IMR-90 (cell line): ENCODE measurements around the gene MICAL3. TPM values are rescaled to one million over a fixed set of nuclear protein-coding genes. Genes with fewer than 3 reads are reported as not detected.

Experiments used
- ATAC-seq: fragments of 200-7000 bp; cut with Tn5 transposase; 2 replicates; pipeline ENCODE4 v1.9.1; 2020; ENCODE audit warnings: low read depth, mild to moderate bottlenecking, moderate library complexity
- BruUV-seq: library from RNA; stranded (reverse); fragments of 400-500 nt; replicated peaks from 2 replicates; lab custom pipeline; 2021; lab: Mats Ljungman, UMichigan
- CTCF ChIA-PET: fragments of 300-600 bp; formaldehyde crosslinking; extraction: SDS; loops from one replicate; lab custom pipeline; 2021; ENCODE audit warnings: antibody characterized with exemption; lab: Yijun Ruan, JAX
- POLR2A ChIA-PET: fragments of 300-600 bp; sonication (Branson Sonifier 250); formaldehyde crosslinking; loops from one replicate; lab custom pipeline; 2022; ENCODE audit warnings: antibody characterized with exemption; ENCODE audit not compliant: unreplicated experiment; lab: Charles Lee
- DNase-seq: peaks from one replicate; pipeline ENCODE4 v3.0.0; 2013
- H2AFZ ChIP-seq: replicated peaks from 2 replicates; pipeline ENCODE3; 2013; ENCODE audit warnings: low read length, mild to moderate bottlenecking; ENCODE audit not compliant: poor library complexity
- H2AK5ac ChIP-seq: 2 replicates; pipeline ENCODE4 v1.6.1; 2013; ENCODE audit warnings: low read depth, low read length, inconsistent platforms
- H2AK9ac ChIP-seq: replicated peaks from 2 replicates; pipeline ENCODE3; 2013; ENCODE audit warnings: mild to moderate bottlenecking, low read depth, low read length, moderate library complexity; ENCODE audit not compliant: poor library complexity
- H2BK120ac ChIP-seq: 2 replicates; pipeline ENCODE4 v1.6.1; 2013; ENCODE audit warnings: low read depth, low read length, inconsistent platforms
- H2BK15ac ChIP-seq: 3 replicates; pipeline ENCODE4 v1.6.1; 2013; ENCODE audit warnings: low read depth, low read length, inconsistent platforms
- H2BK20ac ChIP-seq: 2 replicates; pipeline ENCODE4 v1.6.1; 2013; ENCODE audit warnings: low read depth, mild to moderate bottlenecking, inconsistent platforms, low read length, moderate library complexity
- H2BK5ac ChIP-seq: 2 replicates; pipeline ENCODE4 v1.6.1; 2013; ENCODE audit warnings: mild to moderate bottlenecking, low read depth, low read length, inconsistent platforms; ENCODE audit not compliant: poor library complexity, severe bottlenecking
- H3K14ac ChIP-seq: replicated peaks from 2 replicates; pipeline ENCODE4 v1.6.1; 2013; ENCODE audit warnings: low read depth, low read length, inconsistent platforms
- H3K18ac ChIP-seq: 2 replicates; pipeline ENCODE4 v1.6.1; 2013; ENCODE audit warnings: low read depth, low read length, control low read depth
- H3K23ac ChIP-seq: 2 replicates; pipeline ENCODE4 v1.6.1; 2013; ENCODE audit warnings: low read depth, low read length, inconsistent platforms
- H3K27ac ChIP-seq: 2 replicates; pipeline ENCODE4 v1.5.1; 2013; ENCODE audit warnings: mild to moderate bottlenecking, control low read depth, low read length; ENCODE audit not compliant: insufficient read depth
- H3K27me3 ChIP-seq: 2 replicates; pipeline ENCODE4 v1.6.1; 2013; ENCODE audit warnings: low read length; ENCODE audit not compliant: control insufficient read depth, insufficient read depth
- H3K36me3 ChIP-seq: 2 replicates; pipeline ENCODE4 v1.6.1; 2013; ENCODE audit warnings: low read length, mixed read lengths; ENCODE audit not compliant: control insufficient read depth, insufficient read depth
- H3K4ac ChIP-seq: 2 replicates; pipeline ENCODE4 v1.6.1; 2013; ENCODE audit warnings: low read depth, low read length, inconsistent platforms
- H3K4me1 ChIP-seq: 2 replicates; pipeline ENCODE4 v1.6.1; 2013; ENCODE audit warnings: low read length, mixed read lengths; ENCODE audit not compliant: control insufficient read depth, insufficient read depth
- H3K4me2 ChIP-seq: 2 replicates; pipeline ENCODE4 v1.6.1; 2013; ENCODE audit warnings: low read depth, mild to moderate bottlenecking, control low read depth, low read length, moderate library complexity
- H3K4me3 ChIP-seq: 2 replicates; pipeline ENCODE4 v1.5.1; 2013; ENCODE audit warnings: low read depth, mild to moderate bottlenecking, control low read depth, low read length, moderate library complexity; ENCODE audit not compliant: insufficient read depth
- H3K56ac ChIP-seq: 2 replicates; pipeline ENCODE4 v1.6.1; 2013; ENCODE audit warnings: low read length, inconsistent platforms; ENCODE audit not compliant: insufficient read depth; ENCODE audit errors: extremely low read depth
- H3K79me1 ChIP-seq, 2 experiments: 2 replicates each; pipeline ENCODE4 v1.6.1; 2013; ENCODE audit warnings: low read length in 2 of 2, inconsistent platforms in 1 of 2, low read depth in 1 of 2
- H3K9ac ChIP-seq: 2 replicates; pipeline ENCODE4 v1.6.1; 2013; ENCODE audit warnings: low read depth, low read length, control low read depth
- H3K9me1 ChIP-seq: 2 replicates; pipeline ENCODE4 v1.6.1; 2013; ENCODE audit warnings: low read length, inconsistent platforms; ENCODE audit not compliant: insufficient read depth
- H3K9me3 ChIP-seq: 2 replicates; pipeline ENCODE4 v1.6.1; 2013; ENCODE audit warnings: low read length; ENCODE audit not compliant: control insufficient read depth, insufficient read depth
- H4K20me1 ChIP-seq: 2 replicates; pipeline ENCODE4 v1.6.1; 2013; ENCODE audit warnings: low read length, inconsistent platforms; ENCODE audit not compliant: insufficient read depth
- H4K5ac ChIP-seq: 2 replicates; pipeline ENCODE4 v1.6.1; 2013; ENCODE audit warnings: mild to moderate bottlenecking, low read depth, low read length, control low read depth
- H4K8ac ChIP-seq, 2 experiments: 2 replicates each; pipeline ENCODE4 v1.6.1; 2013; ENCODE audit warnings: low read depth in 2 of 2, low read length in 2 of 2, control low read depth in 1 of 2, inconsistent platforms in 1 of 2
- H4K91ac ChIP-seq: 2 replicates; pipeline ENCODE4 v1.6.1; 2013; ENCODE audit warnings: low read depth, low read length, inconsistent platforms; ENCODE audit not compliant: insufficient read depth
- MAFK ChIP-seq: IDR thresholded peaks from 2 replicates; pipeline ENCODE4 v1.6.1; 2012; ENCODE audit warnings: low read depth, low read length, improper control_type of control experiment
- MXI1 ChIP-seq: IDR thresholded peaks from 2 replicates; pipeline ENCODE4 v1.6.1; 2012; ENCODE audit warnings: low read depth, mild to moderate bottlenecking, low read length, moderate library complexity, borderline replicate concordance
- WGBS, 2 experiments: methylation state at CpG; one replicate each; pipeline versions ENCODE4 v1.1.5 to v1.1.7; 2013; ENCODE audit warnings: missing lambda C conversion rate in 2 of 2; ENCODE audit not compliant: insufficient read length in 1 of 2; ENCODE audit errors: extremely low coverage in 2 of 2; 5-methylcytosine and 5-hydroxymethylcytosine counted together
- dilution Hi-C: fragments of 300-500 bp; cut with HindIII; formaldehyde crosslinking; loops from one replicate; pipeline ENCODE4 v1.14.3; 2018; ENCODE audit warnings: low sequenced_read_pairs; ENCODE audit not compliant: unreplicated experiment
- in situ Hi-C: fragments of 300-500 bp; cut with MboI; formaldehyde crosslinking; loops from 3 replicates; pipeline ENCODE4 v1.14.3; 2019; ENCODE audit warnings: low sequenced_read_pairs, inconsistent platforms, mixed read lengths
- intact Hi-C: fragments of 100-400 bp; cut with micrococcal nuclease; formaldehyde crosslinking; loops from 2 replicates; pipeline ENCODE4 v1.10.0; 2022
- polyA plus RNA-seq, 3 experiments: library from polyadenylated mRNA; depleted of rRNA; stranded (reverse); fragments of >200 nt; gene quantifications; 2 replicates each; pipeline ENCODE4 v1.2.3, GENCODE V29; 2012; ENCODE audit warnings: low replicate concordance in 1 of 3
- total RNA-seq: library from RNA; depleted of rRNA; stranded (reverse); fragments of >200 nt; gene quantifications from 2 replicates; pipeline ENCODE4 v1.2.3, GENCODE V29; 2012
- TF ChIP-seq, protein P1 (sequence below): fragments of 150-350 bp; IDR thresholded peaks from 2 replicates; pipeline ENCODE4 v1.6.1; 2017; ENCODE audit warnings: mild to moderate bottlenecking, antibody characterized with exemption, low read length, low read depth
- TF ChIP-seq, protein P2 (sequence below): conservative IDR thresholded peaks from 2 replicates; pipeline ENCODE4 v1.5.1; 2012; ENCODE audit warnings: mild to moderate bottlenecking, low read depth, low read length, improper control_type of control experiment

MICAL3 gene
- total and polyA plus RNA-seq, 2 of the 4 experiments (the other 2 are of a cell fraction): 17.6 to 26.8 TPM

DNA sequence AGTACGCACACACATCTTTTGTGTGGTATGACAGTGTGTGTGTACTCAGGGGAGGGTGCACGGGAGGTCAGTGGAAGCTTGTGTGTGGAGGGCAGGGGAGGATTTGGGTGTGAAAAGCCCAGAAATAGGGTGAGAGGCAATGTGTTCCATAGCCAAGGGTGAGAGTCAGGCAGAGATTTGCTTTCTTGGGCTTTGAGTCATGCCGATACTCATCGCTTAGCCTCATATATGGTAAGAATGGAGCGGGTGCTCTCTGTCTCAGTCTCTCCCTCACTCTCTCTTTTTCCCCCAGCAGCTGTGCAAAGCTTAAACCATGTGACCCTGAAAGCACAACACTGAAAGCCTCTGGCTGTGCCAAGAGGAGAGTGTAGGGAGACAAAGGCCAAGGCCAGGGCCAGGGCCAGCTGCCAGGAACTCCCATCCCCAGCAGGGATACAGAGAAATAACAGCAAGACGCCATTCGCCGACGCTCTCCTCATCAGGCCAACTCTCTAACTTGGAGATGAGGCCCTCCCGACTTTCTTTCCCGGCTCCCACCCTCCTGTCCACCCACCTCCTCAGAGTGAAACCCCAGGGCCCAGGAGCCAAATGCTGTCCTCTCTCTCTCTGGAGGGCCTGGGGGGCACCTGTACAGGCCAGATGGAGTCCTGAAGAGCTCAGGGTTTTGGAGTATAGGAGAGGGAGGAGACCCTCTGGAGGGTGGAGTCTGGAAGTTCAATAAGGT, 20.3 kb upstream of the MICAL3 start:
- Histone ChIP-seq H2BK20ac (peak overlapping the region; percentile 63; the same call in 1 of the 2 replicates), H2AFZ (peak overlapping the region; percentile 69), H4K5ac (0 out of 2 replicates have a peak overlapping the region, but pooled peaks have one; percentile 3), H3K14ac (peak overlapping the region; percentile 81), H4K20me1 (no peaks in the 10 kb centered on the region), H3K4ac (peak overlapping the region; percentile 82; the same call in 1 of the 2 replicates), H3K23ac (peak overlapping the region; percentile 76; the same call in 1 of the 2 replicates), H2BK120ac (peak overlapping the region; percentile 87), H3K79me1 (no peaks in the 10 kb centered on the region), H3K56ac (no peak overlapping the region), H4K91ac (peak overlapping the region; percentile 69; the same call in 1 of the 2 replicates), H3K4me1 (peaks cover 12% of the 10 kb centered on the region), H2BK15ac (peak overlapping the region; percentile 56; the same call in 2 of the 3 replicates), H3K4me3 (no peak overlapping the region), H3K4me2 (no peak overlapping the region), H3K18ac (peak overlapping the region; percentile 28), H3K27ac (peak overlapping the region; percentile 39; the same call in 1 of the 2 replicates), H3K9ac (no peak overlapping the region), H3K9me3 (0 out of 2 replicates have a peak, but pooled peaks cover 2% of the 10 kb centered on the region), H3K9me1 (peaks cover 12% of the 10 kb centered on the region), H3K27me3 (no peaks in the 10 kb centered on the region), H2AK5ac (peak overlapping the region; percentile 66; the same call in 1 of the 2 replicates), H3K36me3 (no peaks in the 10 kb centered on the region), H2BK5ac (peak overlapping the region; percentile 50), H2AK9ac (peak overlapping the region; percentile 2), H4K8ac (peak overlapping the region in 1 of 2 experiments; percentile 69; a peak in 3 of 4 replicates)
- intact Hi-C loops (no loop called here), in situ Hi-C loops (no loop called here), dilution Hi-C loops (no loop called here)
- BruUV-seq: no TSS peak
- ChIA-PET CTCF (interaction anchor here (1.9 kb wide), 1 partner anchor 20 kb away, joined by 4 read pairs; the partner anchor contains the start of gene MICAL3), POLR2A (no interaction called here)
- TF ChIP-seq, protein P1, sequence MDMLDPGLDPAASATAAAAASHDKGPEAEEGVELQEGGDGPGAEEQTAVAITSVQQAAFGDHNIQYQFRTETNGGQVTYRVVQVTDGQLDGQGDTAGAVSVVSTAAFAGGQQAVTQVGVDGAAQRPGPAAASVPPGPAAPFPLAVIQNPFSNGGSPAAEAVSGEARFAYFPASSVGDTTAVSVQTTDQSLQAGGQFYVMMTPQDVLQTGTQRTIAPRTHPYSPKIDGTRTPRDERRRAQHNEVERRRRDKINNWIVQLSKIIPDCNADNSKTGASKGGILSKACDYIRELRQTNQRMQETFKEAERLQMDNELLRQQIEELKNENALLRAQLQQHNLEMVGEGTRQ: 0 out of 2 replicates have a peak, but pooled peaks have one; percentile 21
- TF ChIP-seq MAFK (no peak), MXI1 (no peak)
- TF ChIP-seq, protein P2, sequence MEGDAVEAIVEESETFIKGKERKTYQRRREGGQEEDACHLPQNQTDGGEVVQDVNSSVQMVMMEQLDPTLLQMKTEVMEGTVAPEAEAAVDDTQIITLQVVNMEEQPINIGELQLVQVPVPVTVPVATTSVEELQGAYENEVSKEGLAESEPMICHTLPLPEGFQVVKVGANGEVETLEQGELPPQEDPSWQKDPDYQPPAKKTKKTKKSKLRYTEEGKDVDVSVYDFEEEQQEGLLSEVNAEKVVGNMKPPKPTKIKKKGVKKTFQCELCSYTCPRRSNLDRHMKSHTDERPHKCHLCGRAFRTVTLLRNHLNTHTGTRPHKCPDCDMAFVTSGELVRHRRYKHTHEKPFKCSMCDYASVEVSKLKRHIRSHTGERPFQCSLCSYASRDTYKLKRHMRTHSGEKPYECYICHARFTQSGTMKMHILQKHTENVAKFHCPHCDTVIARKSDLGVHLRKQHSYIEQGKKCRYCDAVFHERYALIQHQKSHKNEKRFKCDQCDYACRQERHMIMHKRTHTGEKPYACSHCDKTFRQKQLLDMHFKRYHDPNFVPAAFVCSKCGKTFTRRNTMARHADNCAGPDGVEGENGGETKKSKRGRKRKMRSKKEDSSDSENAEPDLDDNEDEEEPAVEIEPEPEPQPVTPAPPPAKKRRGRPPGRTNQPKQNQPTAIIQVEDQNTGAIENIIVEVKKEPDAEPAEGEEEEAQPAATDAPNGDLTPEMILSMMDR: no peak
- DNase-seq (peak; percentile 63), ATAC-seq (peak; percentile 80)
- 37% methylated on average over 6 of the region's 11 CpGs; no CpG with 5 or more reads in 1 of the 2 experiments for WGBS, 2 experiments
